Breast epithelium (tissue), 4 donors: Measurements from ENCODE around the gene CHD6. TPM values are rescaled to one million over a fixed set of nuclear protein-coding genes. Genes with fewer than 3 reads are reported as not detected.

Experiments
- DNase-seq, 2 donors: peaks; one replicate each; pipeline ENCODE4 v3.0.0-alpha.2; 2019; ENCODE audit warnings: low spot score in 2 of 2
- H3K27ac ChIP-seq, 2 donors: fragments of 200-600 bp; sonication (generic) in 1 of 2; one replicate each; pipeline ENCODE4 v1.5.1; 2016 to 2019; ENCODE audit warnings: mild to moderate bottlenecking in 1 of 2
- H3K27me3 ChIP-seq, 2 donors: fragments of 200-600 bp; sonication (generic) in 1 of 2; one replicate each; pipeline versions ENCODE4 v1.5.1 to v1.6.0; 2017 to 2019; ENCODE audit warnings: control low read depth in 1 of 2, mild to moderate bottlenecking in 1 of 2
- H3K36me3 ChIP-seq: fragments of 200-600 bp; one replicate; pipeline ENCODE4 v1.5.1; 2019
- H3K4me1 ChIP-seq, 2 donors: fragments of 200-600 bp; sonication (generic); one replicate each; pipeline ENCODE4 v1.5.1; 2016 to 2019; ENCODE audit warnings: control low read depth in 1 of 2
- H3K4me3 ChIP-seq, 3 donors: fragments of 200-600 bp; sonication (generic); 1 replicate in 2 of 3; 2 replicates in 1 of 3; pipeline ENCODE4 v1.5.1; 2016 to 2019; ENCODE audit warnings: mild to moderate bottlenecking in 3 of 3, moderate library complexity in 2 of 3
- H3K9me3 ChIP-seq, 2 donors: fragments of 200-600 bp; sonication (generic) in 1 of 2; one replicate each; pipeline ENCODE4 v1.5.1; 2016 to 2019; ENCODE audit warnings: control low read depth in 1 of 2
- CTCF ChIP-seq, 3 donors: fragments of 450-650 bp; IDR thresholded peaks; one replicate each; pipeline ENCODE4 v1.5.1; 2016 to 2017; ENCODE audit warnings: antibody characterized with exemption in 3 of 3, mild to moderate bottlenecking in 3 of 3, moderate library complexity in 3 of 3
- POLR2A ChIP-seq: fragments of 450-650 bp; IDR thresholded peaks from one replicate; pipeline ENCODE4 v1.6.1; 2016; ENCODE audit warnings: antibody characterized with exemption, mild to moderate bottlenecking, moderate library complexity
- POLR2AphosphoS5 ChIP-seq, 3 donors: sonication (generic); formaldehyde crosslinking; IDR thresholded peaks; one replicate each; pipeline ENCODE4 v1.6.1; 2017; ENCODE audit warnings: antibody characterized with exemption in 3 of 3
- intact Hi-C: fragments of 100-400 bp; cut with DNase I; formaldehyde crosslinking; loops from one replicate; pipeline ENCODE4 v1.15.1; 2023; ENCODE audit warnings: low total_unique reads
- total RNA-seq, 3 donors: library from RNA; depleted of rRNA; stranded (reverse); fragments of >200 nt; gene quantifications; one replicate each; pipeline ENCODE4 v1.1.0, GENCODE V29; 2016

CHD6 gene
- total RNA-seq, 3 donors from 2014 or later = 31.4 to 85.8 (median 81.0) TPM

DNA sequence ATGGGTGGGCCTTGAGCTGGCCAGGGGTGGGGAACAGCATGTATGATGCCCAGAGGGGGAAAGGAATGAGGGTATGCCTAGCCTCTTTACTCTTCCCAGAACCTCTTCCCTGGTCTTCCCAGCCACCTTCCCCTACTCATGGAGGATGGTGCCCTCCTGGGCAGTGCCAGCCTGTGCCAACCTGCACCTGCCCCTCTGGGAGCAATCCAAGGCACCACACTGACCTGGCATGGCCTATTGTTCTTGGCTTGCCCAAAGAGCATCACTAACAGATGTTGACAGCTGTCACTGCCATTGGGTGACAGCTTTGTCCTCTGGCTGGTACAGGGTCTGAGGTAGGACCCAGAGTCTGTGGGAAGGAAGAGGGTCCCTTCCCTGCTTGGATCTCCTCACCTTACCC, 264.6 kb downstream of the CHD6 start:
- Histone ChIP-seq H3K36me3 (peaks cover 11% of the 10 kb centered on the region), H3K4me3 (no peak overlapping the region), H3K27me3 (no peaks in the 10 kb centered on the region), H3K9me3 (no peaks in the 10 kb centered on the region), H3K27ac (no peak overlapping the region), H3K4me1 (no peaks in the 10 kb centered on the region)
- TF ChIP-seq CTCF (IDR thresholded peaks at IDR 0.05) (no peak), POLR2AphosphoS5 (IDR thresholded peaks at IDR 0.05) (no peak), POLR2A (no peak)
- intact Hi-C loops = no loop called here
- DNase-seq = no peak

- Histone ChIP-seq H3K4me1 (no peaks in the 10 kb centered on the region), H3K9me3 (no peaks in the 10 kb centered on the region), H3K27me3 (no peaks in the 10 kb centered on the region), H3K36me3 (peaks cover 11% of the 10 kb centered on the region), H3K4me3 (no peak overlapping the region), H3K27ac (no peak overlapping the region)
- TF ChIP-seq POLR2AphosphoS5 (IDR thresholded peaks at IDR 0.05) (no peak), POLR2A (no peak), CTCF (IDR thresholded peaks at IDR 0.05) (no peak)
- intact Hi-C loops = no loop called here
- DNase-seq = no peak
Measured at GRCh38 chr20:41352666-41353065, 265.5 kb downstream of the CHD6 start.

- Histone ChIP-seq H3K36me3 (peaks cover 11% of the 10 kb centered on the region), H3K4me3 (no peak overlapping the region), H3K27ac (no peak overlapping the region), H3K4me1 (no peaks in the 10 kb centered on the region), H3K27me3 (no peaks in the 10 kb centered on the region), H3K9me3 (no peaks in the 10 kb centered on the region)
- DNase-seq = no peak
- intact Hi-C loops = no loop called here
- no peak for TF ChIP-seq POLR2AphosphoS5 (IDR thresholded peaks at IDR 0.05)
- TF ChIP-seq POLR2A = no peak
- no peak for TF ChIP-seq CTCF (IDR thresholded peaks at IDR 0.05)
Measured at GRCh38 chr20:41352106-41352505, 266.1 kb downstream of the CHD6 start.
